GM12892 (cell line): ENCODE data around the gene SDK2.

Experiments used
- POLR2A ChIP-seq: IDR thresholded peaks from 2 replicates; pipeline ENCODE4 v1.6.1; 2011; ENCODE audit warnings: low read depth, low read length, control low read depth
- POLR2AphosphoS5 ChIP-seq: IDR thresholded peaks from 2 replicates; pipeline ENCODE4 v1.6.1; 2011; ENCODE audit warnings: low read depth, low read length, control low read depth
- TAF1 ChIP-seq: IDR thresholded peaks from 2 replicates; pipeline ENCODE4 v1.6.1; 2011; ENCODE audit warnings: low read depth, mild to moderate bottlenecking, control low read depth, low read length, borderline replicate concordance

GRCh38 chr17:73348829-73349095 lies 295.5 kb downstream of the SDK2 start:
- TF ChIP-seq TAF1 (no peak), POLR2A (no peak), POLR2AphosphoS5 (no peak)
